ENCODE results near the gene TNFSF10.

- TF ChIP-seq SIN3A (IDR thresholded peaks at IDR 0.05; ENCODE audit: borderline replicate concordance, insufficient read depth, low read length) (no peak), REST (IDR thresholded peaks at IDR 0.05; ENCODE audit: insufficient read depth in 1 of 2, low read depth in 2 of 2, low read length in 2 of 2) (no peak)
Observed at GRCh38 chr3:172546628-172547214, 23.5 kb upstream of the TNFSF10 start.
